ENCODE data around the gene NTNG1. TPM values are rescaled to one million over a fixed set of nuclear protein-coding genes. Genes with fewer than 3 reads are reported as not detected.

NTNG1 gene
- total and polyA plus RNA-seq, 2 of the 13 experiments (the other 11 are each of a cell fraction or from before 2014, with no cell fraction given): not detected

DNA sequence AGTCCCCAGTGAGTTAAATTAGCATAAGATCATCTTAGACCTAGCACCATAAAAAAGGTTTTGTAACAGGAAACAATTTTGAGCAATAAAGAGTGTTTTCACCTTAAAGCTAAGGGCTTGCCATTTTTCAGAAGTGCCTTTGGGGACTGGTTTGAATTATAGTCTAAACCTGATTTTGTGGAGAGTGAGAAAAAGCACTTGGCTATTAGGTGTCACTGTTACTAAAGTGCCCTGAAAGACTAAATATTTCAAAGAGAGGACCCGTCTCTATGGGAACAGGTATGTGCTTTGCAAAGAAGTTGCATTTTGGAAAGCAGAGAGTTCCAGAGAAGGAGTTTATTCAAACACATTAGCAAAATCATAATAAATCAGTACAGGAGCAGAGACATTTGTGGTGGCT, 9.1 kb downstream of the NTNG1 start:
- BruUV-seq (replicated peaks): no TSS peak
- in situ Hi-C loops (cut with HindIII; ENCODE audit: extremely low pct_ligation_motif_present, low pct_unique_long_range_greater_than_20kb): no loop called here
- Histone ChIP-seq H3K27ac (ENCODE audit: extremely low read length, insufficient read depth, low read length) (no peak overlapping the region), H3K27me3 (ENCODE audit: control insufficient read depth in 1 of 2, insufficient read depth in 2 of 2, low read length in 2 of 2) (no peaks in the 10 kb centered on the region), H3K9ac (ENCODE audit: insufficient read depth, low read depth, low read length) (no peak overlapping the region), H2AFZ (ENCODE audit: low read length) (no peak overlapping the region), H3K4me3 (replicated peaks in 1 of 3; ENCODE audit: insufficient read depth in 1 of 3, low read depth in 2 of 3, low read length in 3 of 3) (no peak overlapping the region), H3K4me1 (ENCODE audit: insufficient read depth, low read length) (no peaks in the 10 kb centered on the region), H3K36me3 (replicated peaks in 1 of 2; ENCODE audit: control insufficient read depth in 1 of 2, insufficient read depth in 2 of 2, low read length in 2 of 2) (no peaks in the 10 kb centered on the region), H3K9me3 (ENCODE audit: low read length) (no peaks in the 10 kb centered on the region), H3K79me2 (ENCODE audit: insufficient read depth, low read length) (no peaks in the 10 kb centered on the region), H4K20me1 (ENCODE audit: insufficient read depth, low read length) (no peaks in the 10 kb centered on the region), H3K4me2 (ENCODE audit: low read depth, low read length) (no peak overlapping the region)
- CTCF ChIA-PET (ENCODE audit: low intra/inter-chr PET ratio, low total read pairs): no interaction called here
- no peak for DNase-seq (ENCODE audit: low spot score)
- no peak for FAIRE-seq
- 28% methylated on average over 1 of the region's 1 CpG for WGBS (ENCODE audit: low lambda C conversion rate)
- ATAC-seq: no peak
- intact Hi-C loops (cut with micrococcal nuclease; ENCODE audit: unreplicated experiment): loop anchor here (10.0 kb wide), 1 partner anchor 1125 kb away; no protein-coding TSS in a partner anchor
- POLR2A ChIA-PET: no interaction called here
- TF ChIP-seq, protein P1, sequence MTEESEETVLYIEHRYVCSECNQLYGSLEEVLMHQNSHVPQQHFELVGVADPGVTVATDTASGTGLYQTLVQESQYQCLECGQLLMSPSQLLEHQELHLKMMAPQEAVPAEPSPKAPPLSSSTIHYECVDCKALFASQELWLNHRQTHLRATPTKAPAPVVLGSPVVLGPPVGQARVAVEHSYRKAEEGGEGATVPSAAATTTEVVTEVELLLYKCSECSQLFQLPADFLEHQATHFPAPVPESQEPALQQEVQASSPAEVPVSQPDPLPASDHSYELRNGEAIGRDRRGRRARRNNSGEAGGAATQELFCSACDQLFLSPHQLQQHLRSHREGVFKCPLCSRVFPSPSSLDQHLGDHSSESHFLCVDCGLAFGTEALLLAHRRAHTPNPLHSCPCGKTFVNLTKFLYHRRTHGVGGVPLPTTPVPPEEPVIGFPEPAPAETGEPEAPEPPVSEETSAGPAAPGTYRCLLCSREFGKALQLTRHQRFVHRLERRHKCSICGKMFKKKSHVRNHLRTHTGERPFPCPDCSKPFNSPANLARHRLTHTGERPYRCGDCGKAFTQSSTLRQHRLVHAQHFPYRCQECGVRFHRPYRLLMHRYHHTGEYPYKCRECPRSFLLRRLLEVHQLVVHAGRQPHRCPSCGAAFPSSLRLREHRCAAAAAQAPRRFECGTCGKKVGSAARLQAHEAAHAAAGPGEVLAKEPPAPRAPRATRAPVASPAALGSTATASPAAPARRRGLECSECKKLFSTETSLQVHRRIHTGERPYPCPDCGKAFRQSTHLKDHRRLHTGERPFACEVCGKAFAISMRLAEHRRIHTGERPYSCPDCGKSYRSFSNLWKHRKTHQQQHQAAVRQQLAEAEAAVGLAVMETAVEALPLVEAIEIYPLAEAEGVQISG (CRISPR knock-in tag; IDR thresholded peaks at IDR 0.05): no peak
- TF ChIP-seq ZFP37 (CRISPR knock-in tag; IDR thresholded peaks at IDR 0.05; ENCODE audit: borderline replicate concordance): no peak

DNA sequence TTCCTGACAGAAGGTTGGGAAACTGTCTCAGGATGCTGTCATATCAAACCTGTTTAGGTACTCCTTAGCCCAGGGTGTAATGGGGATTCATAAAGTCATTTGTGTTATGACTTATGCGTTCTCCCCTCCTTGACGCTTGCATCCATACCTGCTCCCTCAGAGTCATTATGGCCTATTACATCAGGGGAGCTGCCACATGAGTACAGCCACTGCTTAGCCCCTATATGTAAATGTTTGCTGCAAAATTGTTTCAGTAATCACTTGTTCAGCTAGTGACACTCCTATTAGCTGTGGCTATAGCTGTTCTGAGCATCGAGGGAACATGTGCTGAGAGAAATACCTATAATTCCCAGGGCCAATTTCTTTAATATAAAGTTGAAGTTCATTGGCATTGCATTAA, 10.5 kb downstream of the NTNG1 start:
- no peak for DNase-seq (ENCODE audit: low spot score)
- no peak overlapping the region for H3K4me3 ChIP-seq (replicated peaks in 1 of 3; ENCODE audit: insufficient read depth in 1 of 3, low read depth in 2 of 3, low read length in 3 of 3)
- FAIRE-seq: no peak
- H3K9ac ChIP-seq (ENCODE audit: insufficient read depth, low read depth, low read length): no peak overlapping the region
- no peaks in the 10 kb centered on the region for H4K20me1 ChIP-seq (ENCODE audit: insufficient read depth, low read length)
- intact Hi-C loops (cut with micrococcal nuclease; ENCODE audit: unreplicated experiment): no loop called here
- CTCF ChIA-PET (ENCODE audit: low intra/inter-chr PET ratio, low total read pairs): no interaction called here
- no peaks in the 10 kb centered on the region for H3K79me2 ChIP-seq (ENCODE audit: insufficient read depth, low read length)
- POLR2A ChIA-PET: no interaction called here
- no peaks in the 10 kb centered on the region for H3K36me3 ChIP-seq (replicated peaks in 1 of 2; ENCODE audit: control insufficient read depth in 1 of 2, insufficient read depth in 2 of 2, low read length in 2 of 2)
- H3K9me3 ChIP-seq (ENCODE audit: low read length): no peaks in the 10 kb centered on the region
- H3K4me2 ChIP-seq (ENCODE audit: low read depth, low read length): no peak overlapping the region
- BruUV-seq (replicated peaks): no TSS peak
- in situ Hi-C loops (cut with HindIII; ENCODE audit: extremely low pct_ligation_motif_present, low pct_unique_long_range_greater_than_20kb): no loop called here
- H2AFZ ChIP-seq (ENCODE audit: low read length): no peak overlapping the region
- no peaks in the 10 kb centered on the region for H3K4me1 ChIP-seq (ENCODE audit: insufficient read depth, low read length)
- no peaks in the 10 kb centered on the region for H3K27me3 ChIP-seq (ENCODE audit: control insufficient read depth in 1 of 2, insufficient read depth in 2 of 2, low read length in 2 of 2)
- no peak for ATAC-seq
- H3K27ac ChIP-seq (ENCODE audit: extremely low read length, insufficient read depth, low read length): no peak overlapping the region
- no peak for TF ChIP-seq ZNF17 (CRISPR knock-in tag; IDR thresholded peaks at IDR 0.05)
- WGBS (ENCODE audit: low lambda C conversion rate): 0% methylated on average over 3 of the region's 3 CpGs
